Smooth muscle cell (in vitro differentiated cells): Measurements from ENCODE around the gene NEB. TPM values are rescaled to one million over a fixed set of nuclear protein-coding genes. Genes with fewer than 3 reads are reported as not detected.
"Not testable (repeated sequence)": the region's sequence is repeated elsewhere in the genome, so short reads cannot be mapped to it uniquely, and the experiment has no call there.

Experiments
- DNase-seq: peaks from one replicate; lab custom pipeline; 2025; ENCODE audit not compliant: unreplicated experiment; lab: John Stamatoyannopoulos, UW
- H2AFZ ChIP-seq: fragments of 200-600 bp; sonication (generic); 2 replicates; pipeline ENCODE4 v1.6.0; 2016; ENCODE audit warnings: antibody characterized with exemption, low read depth, mild to moderate bottlenecking
- H3F3A ChIP-seq: fragments of 200-600 bp; sonication (generic); 2 replicates; pipeline ENCODE4 v1.6.0; 2017; ENCODE audit warnings: antibody characterized with exemption, low read depth
- H3K27ac ChIP-seq: fragments of 200-600 bp; sonication (generic); 2 replicates; pipeline ENCODE4 v1.5.1; 2016; ENCODE audit warnings: low read depth, mild to moderate bottlenecking
- H3K27me3 ChIP-seq: fragments of 200-600 bp; sonication (generic); 2 replicates; pipeline ENCODE4 v1.6.1; 2016; ENCODE audit warnings: low read depth, mild to moderate bottlenecking
- H3K36me3 ChIP-seq: fragments of 200-600 bp; sonication (generic); 2 replicates; pipeline ENCODE4 v1.5.1; 2016; ENCODE audit warnings: low read depth
- H3K4me1 ChIP-seq: fragments of 200-600 bp; sonication (generic); 2 replicates; pipeline ENCODE4 v1.5.1; 2016; ENCODE audit warnings: low read depth
- H3K4me2 ChIP-seq: fragments of 200-600 bp; sonication (generic); 2 replicates; pipeline ENCODE4 v1.6.0; 2016; ENCODE audit warnings: mild to moderate bottlenecking
- H3K4me3 ChIP-seq: fragments of 200-600 bp; sonication (generic); 2 replicates; pipeline ENCODE4 v1.5.1; 2016; ENCODE audit warnings: mild to moderate bottlenecking
- H3K79me2 ChIP-seq: fragments of 200-600 bp; sonication (generic); 2 replicates; pipeline ENCODE4 v1.6.0; 2016; ENCODE audit warnings: low read depth, mild to moderate bottlenecking
- H3K9ac ChIP-seq: fragments of 200-600 bp; sonication (generic); 2 replicates; pipeline ENCODE4 v1.6.0; 2016; ENCODE audit warnings: low read depth
- H3K9me3 ChIP-seq: fragments of 200-600 bp; sonication (generic); replicated peaks from 2 replicates; pipeline ENCODE4 v1.5.1; 2016; ENCODE audit warnings: low read depth
- H4K20me1 ChIP-seq: fragments of 200-600 bp; sonication (generic); 2 replicates; pipeline ENCODE4 v1.6.0; 2016; ENCODE audit warnings: low read depth
- WGBS: methylation state at CpG from one replicate; pipeline ENCODE4 v1.1.7; 2016; ENCODE audit warnings: low lambda C conversion rate; 5-methylcytosine and 5-hydroxymethylcytosine counted together
- polyA plus RNA-seq: library from polyadenylated mRNA; unstranded; fragments of >200 nt; fragmentation: Nextera tagmentation; extraction: Ambion mirVana; gene quantifications from 2 replicates; pipeline ENCODE4 v1.2.1, GENCODE V29; 2016
- total RNA-seq: library from RNA; depleted of rRNA; stranded (reverse); fragments of >200 nt; gene quantifications from 2 replicates; pipeline ENCODE4 v1.2.3, GENCODE V29; 2014
- TF ChIP-seq, protein P1 (sequence below): fragments of 200-600 bp; sonication (generic); IDR thresholded peaks from 2 replicates; pipeline ENCODE4 v1.5.1; 2017; ENCODE audit warnings: borderline replicate concordance, mild to moderate bottlenecking, antibody characterized with exemption; ENCODE audit not compliant: insufficient read depth, poor library complexity, severe bottlenecking

NEB gene
- total and polyA plus RNA-seq, 2 experiments from 2014 or later = 0.18 to 1.3 TPM

DNA sequence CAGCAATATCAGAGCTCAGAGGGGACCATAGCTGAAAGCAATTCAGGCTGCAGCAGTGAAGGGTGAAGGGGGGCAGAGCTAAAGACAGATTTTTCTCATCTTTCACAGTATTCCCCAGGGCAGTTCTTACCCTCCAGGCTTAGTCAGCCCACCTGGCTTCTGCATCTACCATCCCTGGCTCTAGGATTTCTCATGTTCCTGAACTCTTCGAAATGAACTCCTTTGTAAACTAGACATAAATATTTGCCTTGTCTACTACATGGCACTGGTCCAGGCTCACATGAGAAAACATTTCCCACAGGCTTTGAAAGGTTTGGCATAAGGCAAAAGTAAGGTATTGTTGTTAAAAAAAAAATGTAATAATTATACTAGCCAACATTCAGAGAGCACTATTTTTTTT lies 23.6 kb upstream of the NEB start:
- Histone ChIP-seq H3K36me3 (no peaks in the 10 kb centered on the region), H4K20me1 (no peaks in the 10 kb centered on the region)
- 96% methylated on average over 1 of the region's 1 CpG for WGBS

DNA sequence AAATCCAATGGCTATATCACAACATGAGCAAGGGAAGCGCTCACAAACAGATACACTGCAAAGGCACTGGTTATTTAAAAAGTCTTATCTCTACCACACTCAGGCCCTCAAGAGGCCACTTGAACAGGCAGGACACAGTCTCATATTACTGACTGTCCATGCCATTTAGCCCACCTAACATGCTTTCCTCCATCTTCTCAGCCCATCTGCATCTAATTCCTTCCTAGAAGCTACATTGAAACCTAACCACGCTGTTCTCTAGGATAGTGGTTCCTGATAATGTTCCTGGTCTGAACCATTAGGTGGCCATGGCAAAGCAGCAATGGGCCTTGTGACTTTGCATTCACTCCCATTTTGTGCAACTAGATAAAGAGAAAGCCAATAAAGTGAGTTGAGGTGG lies 22.5 kb upstream of the NEB start:
- no peaks in the 10 kb centered on the region for H3K9me3 ChIP-seq
- no peak for DNase-seq
- H4K20me1 ChIP-seq = no peaks in the 10 kb centered on the region
- no peaks in the 10 kb centered on the region for H3K27me3 ChIP-seq
- no peak overlapping the region for H2AFZ ChIP-seq
- H3K27ac ChIP-seq = no peak overlapping the region
- no peaks in the 10 kb centered on the region for H3K4me1 ChIP-seq
- no peaks in the 10 kb centered on the region for H3K79me2 ChIP-seq
- H3K36me3 ChIP-seq = no peaks in the 10 kb centered on the region
- TF ChIP-seq, protein P1, sequence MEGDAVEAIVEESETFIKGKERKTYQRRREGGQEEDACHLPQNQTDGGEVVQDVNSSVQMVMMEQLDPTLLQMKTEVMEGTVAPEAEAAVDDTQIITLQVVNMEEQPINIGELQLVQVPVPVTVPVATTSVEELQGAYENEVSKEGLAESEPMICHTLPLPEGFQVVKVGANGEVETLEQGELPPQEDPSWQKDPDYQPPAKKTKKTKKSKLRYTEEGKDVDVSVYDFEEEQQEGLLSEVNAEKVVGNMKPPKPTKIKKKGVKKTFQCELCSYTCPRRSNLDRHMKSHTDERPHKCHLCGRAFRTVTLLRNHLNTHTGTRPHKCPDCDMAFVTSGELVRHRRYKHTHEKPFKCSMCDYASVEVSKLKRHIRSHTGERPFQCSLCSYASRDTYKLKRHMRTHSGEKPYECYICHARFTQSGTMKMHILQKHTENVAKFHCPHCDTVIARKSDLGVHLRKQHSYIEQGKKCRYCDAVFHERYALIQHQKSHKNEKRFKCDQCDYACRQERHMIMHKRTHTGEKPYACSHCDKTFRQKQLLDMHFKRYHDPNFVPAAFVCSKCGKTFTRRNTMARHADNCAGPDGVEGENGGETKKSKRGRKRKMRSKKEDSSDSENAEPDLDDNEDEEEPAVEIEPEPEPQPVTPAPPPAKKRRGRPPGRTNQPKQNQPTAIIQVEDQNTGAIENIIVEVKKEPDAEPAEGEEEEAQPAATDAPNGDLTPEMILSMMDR = no peak
- WGBS = 88% methylated on average over 2 of the region's 2 CpGs
- H3F3A ChIP-seq = no peaks in the 10 kb centered on the region
- H3K4me3 ChIP-seq = no peak overlapping the region
- no peak overlapping the region for H3K4me2 ChIP-seq
- no peak overlapping the region for H3K9ac ChIP-seq

More for the DNA sequence above, 23.6 kb upstream of the NEB start:
- H2AFZ ChIP-seq = no peak overlapping the region
- no peak for DNase-seq
- no peaks in the 10 kb centered on the region for H3K79me2 ChIP-seq
- H3F3A ChIP-seq = no peaks in the 10 kb centered on the region
- H3K4me2 ChIP-seq = no peak overlapping the region
- H3K4me1 ChIP-seq = no peaks in the 10 kb centered on the region
- TF ChIP-seq, protein P1 = no peak
- no peaks in the 10 kb centered on the region for H3K27me3 ChIP-seq
- H3K9me3 ChIP-seq = no peaks in the 10 kb centered on the region
- no peak overlapping the region for H3K27ac ChIP-seq
- no peak overlapping the region for H3K4me3 ChIP-seq
- no peak overlapping the region for H3K9ac ChIP-seq

DNA sequence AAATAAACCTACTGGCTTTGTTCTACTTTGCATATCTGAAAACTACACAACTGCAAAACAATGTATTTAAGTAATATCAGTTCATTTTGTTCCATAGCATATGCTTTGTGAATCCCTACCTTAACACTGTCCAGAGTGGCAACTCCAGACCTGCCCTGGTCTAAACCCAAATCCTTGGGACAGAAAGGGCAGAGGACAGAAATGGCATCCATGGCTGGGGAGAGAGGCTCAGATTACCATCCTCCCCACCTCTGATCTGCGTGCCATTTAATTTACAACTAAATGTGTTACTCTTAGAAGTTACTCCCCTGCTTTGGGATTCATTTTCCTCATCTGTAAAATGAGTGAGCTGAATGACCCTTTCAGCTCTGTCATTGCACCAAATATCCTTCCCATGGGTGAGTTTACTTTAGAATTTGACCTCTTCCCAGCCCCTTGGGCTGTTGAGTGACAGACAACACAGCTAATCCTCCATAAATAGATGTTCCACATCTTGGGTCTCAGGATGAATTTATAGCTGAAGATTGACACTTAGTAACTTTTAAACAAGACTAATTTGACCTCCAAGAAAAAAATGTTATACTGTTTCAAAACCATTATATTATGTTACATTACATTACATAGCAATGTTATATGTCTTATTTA lies 20.1 kb upstream of the NEB start:
- no peak overlapping the region for H3K4me3 ChIP-seq
- no peaks in the 10 kb centered on the region for H3K9me3 ChIP-seq
- DNase-seq = no peak
- TF ChIP-seq, protein P1 = no peak
- H3K27me3 ChIP-seq = no peaks in the 10 kb centered on the region
- H3K27ac ChIP-seq = no peak overlapping the region
- H2AFZ ChIP-seq = no peak overlapping the region
- no peak overlapping the region for H3K4me2 ChIP-seq
- H3K9ac ChIP-seq = no peak overlapping the region
- 73% methylated on average over 1 of the region's 1 CpG for WGBS
- no peaks in the 10 kb centered on the region for H3K79me2 ChIP-seq
- H3K4me1 ChIP-seq = no peaks in the 10 kb centered on the region
- H3K36me3 ChIP-seq = no peaks in the 10 kb centered on the region
- H4K20me1 ChIP-seq = no peaks in the 10 kb centered on the region
- H3F3A ChIP-seq = no peaks in the 10 kb centered on the region

DNA sequence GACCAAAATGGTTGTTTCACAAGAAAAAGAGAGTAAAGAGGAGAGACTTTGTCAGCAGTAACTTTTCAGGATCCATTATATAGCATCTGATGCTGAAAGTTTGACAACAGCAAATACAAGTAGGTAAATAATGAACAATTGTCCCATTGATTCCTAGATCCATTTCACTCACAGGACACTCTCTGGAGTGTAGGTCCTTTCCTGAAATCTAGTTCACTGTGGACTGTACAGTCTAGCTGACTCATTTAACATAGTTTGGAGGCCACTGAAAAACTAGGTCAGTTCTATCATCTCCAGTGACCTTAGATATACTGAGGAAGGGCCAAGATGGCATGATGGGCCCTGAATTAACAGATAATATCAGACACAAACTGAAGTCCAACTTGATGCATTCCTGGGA lies 19.3 kb upstream of the NEB start:
- Histone ChIP-seq H3K9ac (no peak overlapping the region), H3K9me3 (no peaks in the 10 kb centered on the region), H3K79me2 (no peaks in the 10 kb centered on the region), H2AFZ (no peak overlapping the region), H3K27ac (no peak overlapping the region), H3F3A (no peaks in the 10 kb centered on the region), H3K4me1 (no peaks in the 10 kb centered on the region), H4K20me1 (no peaks in the 10 kb centered on the region), H3K36me3 (no peaks in the 10 kb centered on the region), H3K4me3 (no peak overlapping the region), H3K27me3 (no peaks in the 10 kb centered on the region), H3K4me2 (no peak overlapping the region)
- TF ChIP-seq, protein P1 = no peak
- DNase-seq = no peak

DNA sequence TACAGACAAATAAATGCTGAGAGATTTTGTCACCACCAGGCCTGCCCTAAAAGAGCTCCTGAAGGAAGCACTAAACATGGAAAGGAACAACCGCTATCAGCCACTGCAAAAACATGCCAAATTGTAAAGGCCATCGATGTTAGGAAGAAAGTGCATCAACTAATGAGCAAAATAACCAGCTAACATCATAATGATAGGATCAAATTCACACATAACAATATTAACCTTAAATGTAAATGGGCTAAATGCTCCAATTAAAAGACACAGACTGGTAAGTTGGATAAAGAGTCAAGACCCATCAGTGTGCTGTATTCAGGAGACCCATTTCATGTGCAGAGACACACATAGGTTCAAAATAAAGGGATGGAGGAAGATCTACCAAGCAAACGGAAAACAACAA lies 11.0 kb upstream of the NEB start:
- H3F3A ChIP-seq, H3K4me3 ChIP-seq, DNase-seq, H3K4me2 ChIP-seq, H3K79me2 ChIP-seq, H2AFZ ChIP-seq, H3K9me3 ChIP-seq, H3K27ac ChIP-seq, H3K36me3 ChIP-seq, H4K20me1 ChIP-seq, H3K27me3 ChIP-seq, H3K9ac ChIP-seq, H3K4me1 ChIP-seq: not testable (repeated sequence)
- 95% methylated on average over 3 of the region's 3 CpGs for WGBS
